T-helper 17 cell (primary cell): ENCODE data around the gene CD22. TPM values are rescaled to one million over a fixed set of nuclear protein-coding genes. Genes with fewer than 3 reads are reported as not detected.
A peak's percentile ranks its signal among the peaks of the same experiment; 100 is the strongest.

Experiments used
- ATAC-seq: fragments of 150-1000 bp; cut with Tn5 transposase; 2 replicates; pipeline ENCODE4 v1.10.0; 2021; ENCODE audit warnings: mild to moderate bottlenecking, moderate library complexity
- DNase-seq, 3 donors: peaks; one replicate each; pipeline versions ENCODE4 v3.0.0 to v3.0.0-alpha.2; 2020 to 2021
- H3K9me3 ChIP-seq: one replicate; pipeline ENCODE4 v1.7.0; 2013; ENCODE audit warnings: low read length, mild to moderate bottlenecking; ENCODE audit not compliant: control insufficient read depth, poor library complexity, severe bottlenecking
- H3K27ac Mint-ChIP-seq: one replicate; pipeline ENCODE4 v1.8.0; 2022; ENCODE audit warnings: mild to moderate bottlenecking, moderate library complexity, mixed read lengths
- H3K27me3 Mint-ChIP-seq: one replicate; pipeline ENCODE4 v1.8.0; 2022; ENCODE audit warnings: mixed read lengths
- H3K36me3 Mint-ChIP-seq: one replicate; pipeline ENCODE4 v1.8.0; 2022; ENCODE audit warnings: low read depth, mixed read lengths
- H3K4me1 Mint-ChIP-seq: one replicate; pipeline ENCODE4 v1.8.0; 2022; ENCODE audit warnings: mild to moderate bottlenecking, mixed read lengths
- H3K4me3 Mint-ChIP-seq: one replicate; pipeline ENCODE4 v1.8.0; 2022; ENCODE audit warnings: mild to moderate bottlenecking, moderate library complexity, mixed read lengths
- total RNA-seq, 4 donors: library from RNA in 2 of 4; stranded (reverse) in 2 of 4; gene quantifications; one replicate each; pipeline ENCODE4 v1.2.3 and lab custom pipeline; 2022 to 2026

Gene CD22
- total RNA-seq, 2 donors from 2014 or later = 1.3 to 36.1 TPM

GRCh38 chr19:35381926-35382325, 52.9 kb downstream of the CD22 start:
- Mint-ChIP-seq H3K4me1 (peaks cover 7% of the 10 kb centered on the region), H3K27me3 (peaks cover 15% of the 10 kb centered on the region), H3K27ac (peak overlapping the region; percentile 32), H3K4me3 (no peak overlapping the region), H3K36me3 (no peaks in the 10 kb centered on the region)
- no peak for ATAC-seq
- H3K9me3 ChIP-seq = no peaks in the 10 kb centered on the region
- no peak for DNase-seq

DNA sequence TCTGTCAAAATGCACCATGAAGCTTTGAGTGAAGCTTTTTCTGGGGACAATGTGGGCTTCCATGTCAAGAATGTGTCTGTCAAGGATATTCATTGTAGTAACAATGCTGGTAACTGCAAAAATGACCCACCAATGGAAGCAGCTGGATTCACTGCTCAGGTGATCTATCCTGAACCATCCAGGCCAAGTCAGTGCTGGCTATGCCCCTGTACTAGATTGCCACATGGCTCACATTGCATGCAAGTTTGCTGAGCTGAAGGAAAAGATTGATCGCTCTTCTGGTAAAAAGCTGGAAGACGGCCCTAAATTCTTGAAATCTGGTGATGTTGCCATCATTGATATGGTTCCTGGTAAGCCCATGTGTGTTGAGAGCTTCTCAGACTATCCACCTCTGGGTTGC, 54.5 kb downstream of the CD22 start:
- Mint-ChIP-seq H3K4me3 (no peak overlapping the region), H3K36me3 (no peaks in the 10 kb centered on the region), H3K27ac (no peak overlapping the region), H3K27me3 (peaks cover 15% of the 10 kb centered on the region), H3K4me1 (peaks cover 4% of the 10 kb centered on the region)
- DNase-seq (no peak), ATAC-seq (no peak)
- H3K9me3 ChIP-seq = no peaks in the 10 kb centered on the region

DNA sequence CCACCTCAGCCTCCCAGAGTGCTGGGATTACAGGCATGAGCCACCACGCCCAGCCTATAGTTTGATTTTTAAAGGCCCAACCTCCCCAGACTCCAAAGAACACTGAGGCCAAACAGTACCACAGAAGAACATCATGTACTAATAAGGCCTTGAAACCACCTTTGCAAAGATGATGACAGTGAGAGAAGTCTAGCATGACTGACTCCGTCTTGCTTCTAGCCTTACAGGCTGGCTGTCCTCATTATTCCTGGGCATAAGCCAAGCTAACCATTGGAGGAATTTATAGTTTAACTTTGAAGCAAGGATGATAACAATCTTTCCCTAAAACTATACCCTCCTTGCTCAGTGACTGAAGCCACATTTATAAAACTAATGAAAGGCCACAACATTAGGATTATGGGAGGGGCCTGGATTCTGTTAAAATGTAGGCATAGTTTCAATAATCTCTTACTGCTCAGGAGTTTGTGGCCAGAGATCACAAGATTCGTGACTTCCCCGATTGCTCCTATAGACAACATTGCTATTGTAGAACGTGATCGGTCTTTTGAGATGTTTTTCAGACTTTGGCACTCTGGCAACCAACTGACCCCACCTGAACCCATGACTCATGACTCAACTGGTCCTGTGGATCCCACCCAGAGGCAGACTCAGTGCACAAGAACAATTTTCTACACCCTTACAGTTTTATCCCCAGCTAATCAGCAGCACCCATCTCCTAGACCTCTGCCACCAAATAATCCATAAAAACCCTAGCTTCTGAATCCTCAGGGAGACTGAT, 59.5 kb downstream of the CD22 start:
- no peaks in the 10 kb centered on the region for H3K27me3 Mint-ChIP-seq
- no peaks in the 10 kb centered on the region for H3K9me3 ChIP-seq
- ATAC-seq (no peak), DNase-seq (no peak)
- no peaks in the 10 kb centered on the region for H3K36me3 Mint-ChIP-seq
- H3K27ac Mint-ChIP-seq = no peak overlapping the region
- no peak overlapping the region for H3K4me3 Mint-ChIP-seq
- H3K4me1 Mint-ChIP-seq = no peaks in the 10 kb centered on the region

GRCh38 chr19:35389192-35389861, 60.3 kb downstream of the CD22 start:
- Mint-ChIP-seq H3K4me3 (no peak overlapping the region), H3K27ac (no peak overlapping the region), H3K4me1 (no peaks in the 10 kb centered on the region), H3K27me3 (no peaks in the 10 kb centered on the region), H3K36me3 (no peaks in the 10 kb centered on the region)
- no peak for DNase-seq
- no peak for ATAC-seq
- H3K9me3 ChIP-seq = no peaks in the 10 kb centered on the region

DNA sequence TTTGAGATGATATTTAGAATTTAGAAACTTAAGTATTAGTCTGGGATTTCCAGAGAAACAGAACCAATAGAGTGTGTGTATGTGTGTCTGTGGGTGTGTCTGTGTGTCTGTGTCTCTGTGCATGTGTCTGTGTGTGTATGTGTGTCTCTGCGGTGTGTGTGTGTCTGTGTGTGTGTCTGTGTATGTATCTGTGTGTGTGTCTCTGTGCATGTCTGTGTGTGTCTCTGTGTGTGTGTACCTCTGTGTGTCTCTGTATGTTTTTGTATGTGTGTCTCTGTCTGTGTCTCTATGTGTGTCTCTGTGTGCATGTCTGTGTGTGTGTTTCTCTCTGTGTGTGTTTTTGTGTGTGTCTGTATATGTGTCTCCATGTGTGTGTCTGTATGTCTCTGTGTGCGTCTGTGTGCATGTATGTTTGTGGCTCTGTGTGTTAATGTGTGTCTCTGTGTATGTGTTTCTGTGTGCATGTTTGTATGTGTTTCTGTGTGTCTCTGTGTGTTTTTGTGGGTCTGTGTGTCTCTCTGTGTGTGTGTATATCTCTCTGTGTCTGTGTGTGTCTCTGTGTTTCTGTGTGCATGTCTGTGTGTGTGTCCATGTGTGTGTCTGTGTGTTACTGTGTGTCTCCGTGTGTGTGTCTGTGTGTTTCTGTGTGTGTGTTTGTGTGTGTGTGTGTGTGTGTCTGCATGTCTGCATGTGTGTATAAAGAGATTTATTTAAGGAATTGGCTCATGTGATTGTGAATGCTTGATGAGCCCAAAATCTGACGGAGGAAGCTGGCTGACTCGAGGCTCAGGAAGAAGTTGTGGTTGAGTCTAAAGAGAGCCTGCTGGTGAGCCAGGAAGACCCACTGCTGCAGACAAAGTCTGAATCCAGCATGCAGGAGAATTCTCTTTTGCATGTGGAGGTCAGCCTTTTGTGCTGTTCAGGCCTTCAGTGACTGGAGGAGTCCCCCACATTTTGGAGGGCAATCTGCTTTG, 64.0 kb downstream of the CD22 start:
- no peak overlapping the region for H3K4me3 Mint-ChIP-seq
- ATAC-seq (no peak), DNase-seq (no peak)
- H3K9me3 ChIP-seq = no peaks in the 10 kb centered on the region
- H3K27ac Mint-ChIP-seq = no peak overlapping the region
- H3K36me3 Mint-ChIP-seq = no peaks in the 10 kb centered on the region
- no peaks in the 10 kb centered on the region for H3K4me1 Mint-ChIP-seq
- H3K27me3 Mint-ChIP-seq = no peaks in the 10 kb centered on the region

DNA sequence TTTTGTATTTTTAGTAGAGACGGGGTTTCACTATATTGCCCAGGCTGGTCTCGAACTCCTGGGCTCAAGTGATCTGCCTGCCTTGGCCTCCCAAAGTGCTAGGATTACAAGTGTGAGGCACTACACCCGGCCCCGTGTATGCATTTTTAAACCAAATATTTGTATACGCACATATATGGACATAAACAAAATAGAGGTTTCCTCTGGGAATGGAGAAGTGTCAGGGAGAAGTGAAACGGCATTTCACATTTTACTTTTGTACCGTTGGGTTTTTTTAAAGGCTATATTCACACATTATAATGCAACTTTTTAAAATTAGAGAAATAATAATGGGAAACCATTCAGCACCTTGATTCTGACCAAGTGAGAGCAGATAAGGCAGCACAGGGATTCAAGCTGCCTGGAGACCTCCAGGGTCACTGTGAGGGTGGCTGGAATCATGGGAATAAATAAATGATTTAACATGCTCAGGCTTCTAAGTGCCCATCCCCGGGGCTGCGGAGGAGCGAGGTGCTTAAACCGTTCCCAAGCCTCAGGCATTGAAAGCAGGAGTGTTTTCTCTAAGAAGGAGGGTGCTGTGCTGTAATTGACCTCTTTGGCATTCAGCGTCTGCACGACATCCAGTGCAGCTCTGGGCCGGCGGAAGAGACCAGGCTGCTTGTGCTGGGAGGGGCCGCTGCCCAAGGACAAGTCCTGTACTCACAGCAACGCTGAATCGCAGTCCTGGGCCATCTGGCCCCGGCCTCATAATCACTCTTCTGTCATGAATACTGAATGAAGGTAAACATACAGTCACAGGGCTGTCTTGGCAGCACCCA, 66.6 kb downstream of the CD22 start:
- no peak overlapping the region for H3K4me3 Mint-ChIP-seq
- no peaks in the 10 kb centered on the region for H3K36me3 Mint-ChIP-seq
- ATAC-seq = no peak
- no peak overlapping the region for H3K27ac Mint-ChIP-seq
- H3K4me1 Mint-ChIP-seq = no peaks in the 10 kb centered on the region
- H3K27me3 Mint-ChIP-seq = peaks cover 5% of the 10 kb centered on the region
- H3K9me3 ChIP-seq = no peaks in the 10 kb centered on the region
- no peak for DNase-seq

- Mint-ChIP-seq H3K4me1 (no peaks in the 10 kb centered on the region), H3K27me3 (peaks cover 5% of the 10 kb centered on the region), H3K36me3 (no peaks in the 10 kb centered on the region), H3K4me3 (no peak overlapping the region), H3K27ac (no peak overlapping the region)
- DNase-seq (no peak), ATAC-seq (no peak)
- H3K9me3 ChIP-seq = no peaks in the 10 kb centered on the region
Observed at GRCh38 chr19:35396240-35396885, 67.4 kb downstream of the CD22 start.

Other genes with a start within 250 kb of the CD22 start
- gene FXYD3, start 213.4 kb upstream of the CD22 start, total RNA-seq = not detected
- under 1 TPM; 0.39 to 0.52 TPM for gene LGI4, start 194.1 kb upstream of the CD22 start, total RNA-seq
- gene FXYD1, start 190.4 kb upstream of the CD22 start, total RNA-seq = 1 to 10 TPM; 1.8 to 4.7 TPM
- 10 to 100 TPM; 17.1 to 20.6 TPM for gene FXYD7, start 185.9 kb upstream of the CD22 start, total RNA-seq
- 100 to 1,000 TPM; 533 to 557 TPM for gene FXYD5, start 174.5 kb upstream of the CD22 start, total RNA-seq
- gene FAM187B, start 100.4 kb upstream of the CD22 start, total RNA-seq = not detected
- gene LSR, start 80.2 kb upstream of the CD22 start, total RNA-seq = 10 to 100 TPM; 42.6 to 44.5 TPM
- 100 to 1,000 TPM; 204 to 299 TPM for gene USF2, start 60.2 kb upstream of the CD22 start, total RNA-seq
- 1 to 10 TPM in 1 of 2 donors, under 1 TPM in 1; 0.55 to 2.8 TPM for gene HAMP, start 46.7 kb upstream of the CD22 start, total RNA-seq
- not detected for gene MAG, start 37.0 kb upstream of the CD22 start, total RNA-seq
- 1 to 10 TPM in 1 of 2 donors, not detected in 1; 1.4 TPM for gene FFAR1, start 18.7 kb downstream of the CD22 start, total RNA-seq
- gene FFAR3, start 29.3 kb downstream of the CD22 start, total RNA-seq = under 1 TPM; 0.70 to 0.78 TPM
- gene GPR42, start 41.9 kb downstream of the CD22 start, total RNA-seq = under 1 TPM in 1 of 2 donors, not detected in 1; 0.20 TPM
- under 1 TPM; 0.16 to 0.55 TPM for gene FFAR2, start 119.1 kb downstream of the CD22 start, total RNA-seq
- not detected for gene KRTDAP, start 161.3 kb downstream of the CD22 start, total RNA-seq
- gene DMKN, start 184.5 kb downstream of the CD22 start, total RNA-seq = not detected
- not detected for gene SBSN, start 199.1 kb downstream of the CD22 start, total RNA-seq
- gene GAPDHS, start 204.3 kb downstream of the CD22 start, total RNA-seq = not detected
- 10 to 100 TPM; 30.5 to 37.0 TPM for gene TMEM147, start 216.4 kb downstream of the CD22 start, total RNA-seq
- not detected for gene ATP4A, start 234.5 kb downstream of the CD22 start, total RNA-seq